Peyer's patch (tissue), 4 donors: ENCODE measurements around the gene HOXA6. TPM values are rescaled to one million over a fixed set of nuclear protein-coding genes. Genes with fewer than 3 reads are reported as not detected.
A peak's percentile ranks its signal among the peaks of the same experiment; 100 is the strongest.

Experiments used
- DNase-seq, 3 donors: peaks; one replicate each; pipeline ENCODE4 v3.0.0-alpha.2; 2017 to 2019
- H3K27ac ChIP-seq, 4 donors: fragments of 200-600 bp; sonication (generic); one replicate each; pipeline ENCODE4 v1.5.1; 2016 to 2019
- H3K27me3 ChIP-seq, 2 donors: fragments of 200-600 bp; sonication (generic); one replicate each; pipeline ENCODE4 v1.5.1; 2019
- H3K36me3 ChIP-seq, 3 donors: fragments of 200-600 bp; sonication (generic); one replicate each; pipeline ENCODE4 v1.5.1; 2016 to 2019
- H3K4me1 ChIP-seq, 4 donors: fragments of 200-600 bp; sonication (generic); one replicate each; pipeline ENCODE4 v1.5.1; 2016 to 2019
- H3K4me3 ChIP-seq, 4 donors: fragments of 200-600 bp; sonication (generic); 1 replicate in 3 of 4; 2 replicates in 1 of 4; pipeline ENCODE4 v1.5.1; 2016 to 2019; ENCODE audit warnings: mild to moderate bottlenecking in 1 of 4
- H3K9me3 ChIP-seq, 4 donors: fragments of 200-600 bp; sonication (generic); one replicate each; pipeline ENCODE4 v1.5.1; 2016 to 2019; ENCODE audit warnings: mild to moderate bottlenecking in 1 of 4
- POLR2A ChIP-seq, 2 donors: fragments of 450-650 bp; IDR thresholded peaks; one replicate each; pipeline ENCODE4 v1.5.1; 2017; ENCODE audit warnings: antibody characterized with exemption in 2 of 2, mild to moderate bottlenecking in 2 of 2, moderate library complexity in 2 of 2
- total RNA-seq, 4 donors: library from RNA; depleted of rRNA; stranded (reverse); fragments of >200 nt; gene quantifications; one replicate each; pipeline ENCODE4 v1.1.0, GENCODE V29; 2016
- TF ChIP-seq, protein P1 (sequence below), 6 experiments: fragments of 450-650 bp in 4 of 6; fragments of 200-600 bp in 2 of 6; sonication (generic) in 1 of 6; IDR thresholded peaks; one replicate each; pipeline ENCODE4 v1.5.1; 2017 to 2019; ENCODE audit warnings: antibody characterized with exemption in 6 of 6, mild to moderate bottlenecking in 3 of 6, moderate library complexity in 1 of 6

Gene HOXA6
- total RNA-seq, 4 donors from 2014 or later = 18.7 to 45.0 (median 30.7) TPM

DNA sequence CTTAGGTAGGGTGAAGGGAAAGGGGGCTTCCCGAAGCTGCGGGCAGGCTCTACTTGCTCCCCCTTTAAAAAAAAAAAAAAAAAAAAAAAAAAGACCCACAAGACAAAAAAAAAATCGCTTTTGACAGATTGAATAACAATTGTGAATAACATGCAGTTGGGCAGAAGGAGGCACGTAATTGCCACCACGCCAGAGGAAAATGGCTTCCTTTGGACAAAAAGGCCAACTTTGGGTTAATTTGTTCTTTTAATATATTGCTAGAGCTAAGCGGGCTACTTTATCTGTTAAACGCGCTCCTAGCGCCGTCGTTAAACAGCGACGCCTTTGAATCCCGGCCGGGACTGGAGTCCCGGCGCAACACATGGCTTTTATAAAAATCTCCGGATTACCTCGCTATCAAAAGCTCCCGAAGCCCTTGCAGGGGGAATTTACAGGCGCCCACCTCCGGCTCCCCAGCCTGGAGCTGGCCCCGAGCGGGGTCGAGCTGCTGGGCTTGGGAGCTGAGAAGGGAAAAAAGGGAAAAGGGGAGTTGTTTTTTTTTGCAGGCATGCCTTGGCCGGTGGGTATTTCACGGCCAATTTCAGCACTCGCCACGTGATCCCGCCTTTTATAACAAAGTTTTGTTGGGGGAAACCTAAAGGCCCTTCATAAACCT lies 36.2 kb upstream of the HOXA6 start:
- Histone ChIP-seq H3K36me3 (no peaks in the 10 kb centered on the region), H3K27me3 (peaks cover 4 to 61% of the 10 kb centered on the region in 2 donors), H3K4me1 (peaks cover 5 to 40% (median 20%) of the 10 kb centered on the region in 4 donors), H3K27ac (no peak overlapping the region), H3K9me3 (no peaks in the 10 kb centered on the region), H3K4me3 (peak overlapping the region; percentile 20 to 63 (median 46))
- DNase-seq = peak in 2 of 3 donors; percentile 44 to 57
- TF ChIP-seq, protein P1, sequence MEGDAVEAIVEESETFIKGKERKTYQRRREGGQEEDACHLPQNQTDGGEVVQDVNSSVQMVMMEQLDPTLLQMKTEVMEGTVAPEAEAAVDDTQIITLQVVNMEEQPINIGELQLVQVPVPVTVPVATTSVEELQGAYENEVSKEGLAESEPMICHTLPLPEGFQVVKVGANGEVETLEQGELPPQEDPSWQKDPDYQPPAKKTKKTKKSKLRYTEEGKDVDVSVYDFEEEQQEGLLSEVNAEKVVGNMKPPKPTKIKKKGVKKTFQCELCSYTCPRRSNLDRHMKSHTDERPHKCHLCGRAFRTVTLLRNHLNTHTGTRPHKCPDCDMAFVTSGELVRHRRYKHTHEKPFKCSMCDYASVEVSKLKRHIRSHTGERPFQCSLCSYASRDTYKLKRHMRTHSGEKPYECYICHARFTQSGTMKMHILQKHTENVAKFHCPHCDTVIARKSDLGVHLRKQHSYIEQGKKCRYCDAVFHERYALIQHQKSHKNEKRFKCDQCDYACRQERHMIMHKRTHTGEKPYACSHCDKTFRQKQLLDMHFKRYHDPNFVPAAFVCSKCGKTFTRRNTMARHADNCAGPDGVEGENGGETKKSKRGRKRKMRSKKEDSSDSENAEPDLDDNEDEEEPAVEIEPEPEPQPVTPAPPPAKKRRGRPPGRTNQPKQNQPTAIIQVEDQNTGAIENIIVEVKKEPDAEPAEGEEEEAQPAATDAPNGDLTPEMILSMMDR (IDR thresholded peaks at IDR 0.05) = no peak

DNA sequence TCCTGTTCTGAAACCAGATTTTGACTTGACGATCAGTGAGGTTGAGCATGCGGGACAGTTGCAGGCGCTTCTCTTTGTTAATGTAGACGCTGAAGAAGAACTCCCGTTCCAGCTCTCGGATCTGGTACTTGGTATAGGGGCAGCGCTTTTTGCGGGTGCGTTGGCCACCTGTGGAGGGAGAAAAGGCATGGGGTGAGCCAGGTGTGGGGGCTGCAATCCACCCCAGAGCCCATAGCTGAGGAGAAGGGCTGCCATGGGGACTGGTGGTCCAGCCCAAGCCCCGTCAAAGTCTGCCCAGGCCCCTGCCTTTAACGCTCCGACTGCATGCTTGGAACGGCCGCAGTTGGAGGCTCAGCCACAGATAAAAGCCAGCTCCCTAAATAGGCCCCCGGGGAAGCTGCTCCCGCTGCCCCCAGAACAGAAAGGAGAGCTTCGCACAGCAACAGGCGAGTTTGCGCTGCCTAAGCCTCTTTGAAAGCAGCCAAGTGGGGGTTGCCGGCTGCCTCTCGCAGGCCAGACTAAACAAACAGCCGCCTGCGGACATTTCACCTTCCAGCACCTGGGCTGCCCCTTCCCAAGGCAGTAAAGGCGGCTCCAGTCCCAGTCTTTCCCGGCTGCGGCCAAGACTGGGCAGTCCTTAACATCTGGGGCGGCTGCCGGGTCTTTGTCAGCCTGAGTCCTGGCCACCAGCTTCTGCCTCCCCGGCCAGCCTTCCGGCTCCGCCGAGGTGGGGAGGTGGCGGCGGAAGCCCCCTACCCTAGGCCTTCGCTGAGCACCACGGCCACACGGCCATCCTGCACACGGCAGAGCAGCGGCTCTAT lies 35.5 kb upstream of the HOXA6 start:
- peak in 2 of 3 donors; percentile 45 to 50 for DNase-seq

DNA sequence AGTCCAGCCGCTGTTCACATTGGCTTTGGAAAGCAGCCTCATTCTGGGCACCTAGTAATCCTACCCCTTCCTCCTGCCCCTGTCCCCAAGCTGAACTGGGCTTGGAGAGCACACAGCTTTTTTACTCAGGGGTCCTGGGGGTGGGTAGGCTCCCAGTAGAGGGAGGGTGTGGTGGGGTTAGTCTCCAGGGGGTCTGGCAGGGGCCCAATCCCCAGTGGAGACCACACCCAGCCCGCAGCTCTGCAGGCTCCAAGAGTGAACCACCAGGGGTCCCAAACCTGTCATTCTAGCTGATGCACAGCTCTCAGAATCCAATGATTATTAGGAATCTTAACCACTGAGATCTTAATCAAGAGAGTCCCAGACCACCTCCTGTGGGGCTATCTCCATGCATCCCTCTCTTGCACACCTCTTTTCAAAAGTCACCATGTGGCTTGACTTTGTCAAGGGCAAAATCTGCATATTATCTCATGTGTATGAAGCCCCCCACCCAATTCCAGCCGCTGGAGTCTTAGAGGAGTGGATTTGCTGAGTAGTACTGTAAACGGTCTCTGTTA lies 34.8 kb upstream of the HOXA6 start:
- DNase-seq = peak in 1 of 3 donors; percentile 23
- Histone ChIP-seq H3K27ac (no peak overlapping the region), H3K4me1 (peaks cover 5 to 29% (median 10%) of the 10 kb centered on the region in 4 donors), H3K4me3 (no peak overlapping the region), H3K9me3 (no peaks in the 10 kb centered on the region), H3K36me3 (no peaks in the 10 kb centered on the region), H3K27me3 (peaks cover 4 to 48% of the 10 kb centered on the region in 2 donors)
- TF ChIP-seq POLR2A (IDR thresholded peaks at IDR 0.05) = no peak
- TF ChIP-seq, protein P1 (IDR thresholded peaks at IDR 0.05) = no peak

More for the DNA sequence above, 35.5 kb upstream of the HOXA6 start:
- Histone ChIP-seq H3K27ac (no peak overlapping the region), H3K36me3 (no peaks in the 10 kb centered on the region), H3K9me3 (no peaks in the 10 kb centered on the region), H3K27me3 (peaks cover 4 to 56% of the 10 kb centered on the region in 2 donors), H3K4me3 (peak overlapping the region in 1 of 4 donors; percentile 4), H3K4me1 (peaks cover 5 to 32% (median 14%) of the 10 kb centered on the region in 4 donors)
- no peak for TF ChIP-seq POLR2A (IDR thresholded peaks at IDR 0.05)
- TF ChIP-seq, protein P1 (IDR thresholded peaks at IDR 0.05) = no peak

DNA sequence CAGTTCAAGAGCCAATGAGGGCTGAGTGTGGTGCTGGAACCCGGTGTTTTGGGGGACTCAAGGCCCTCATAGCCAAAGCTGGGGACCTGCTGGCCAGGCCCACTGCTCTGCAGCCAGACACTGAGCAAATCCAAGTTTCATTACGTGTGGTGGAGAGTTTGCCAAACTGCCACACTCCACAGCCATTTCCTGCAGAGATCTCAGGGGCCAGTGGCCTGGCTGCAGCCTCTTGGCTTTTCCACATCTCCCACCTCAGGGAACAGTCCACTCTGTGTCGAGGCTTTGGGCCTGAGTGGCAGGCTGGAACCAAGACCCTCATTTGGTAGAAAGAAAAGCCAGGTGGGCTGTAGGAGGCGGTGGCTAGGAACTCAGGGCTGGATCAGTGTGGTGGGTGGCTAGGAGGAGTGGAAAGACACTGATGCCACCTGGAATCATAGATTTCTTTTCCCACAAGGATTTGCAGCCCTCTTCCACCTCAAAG lies 34.3 kb upstream of the HOXA6 start:
- H3K36me3 ChIP-seq = no peaks in the 10 kb centered on the region
- TF ChIP-seq, protein P1 (IDR thresholded peaks at IDR 0.05) = no peak
- TF ChIP-seq POLR2A (IDR thresholded peaks at IDR 0.05) = no peak
- peak in 1 of 3 donors; percentile 25 for DNase-seq
- H3K27me3 ChIP-seq = peaks cover 4 to 46% of the 10 kb centered on the region in 2 donors
- no peak overlapping the region for H3K27ac ChIP-seq
- H3K9me3 ChIP-seq = no peaks in the 10 kb centered on the region
- H3K4me1 ChIP-seq = peaks cover 5 to 29% (median 10%) of the 10 kb centered on the region in 4 donors
- H3K4me3 ChIP-seq = no peak overlapping the region
